ENCODE results near the gene TRPM4.

- TF ChIP-seq CTCF (conservative IDR thresholded peaks at IDR 0.05; ENCODE audit: low read depth in 2 of 2) (no peak), POLR2AphosphoS5 (IDR thresholded peaks at IDR 0.05; ENCODE audit: low read depth) (peak; percentile 69)
These were observed 14.7 kb upstream of the TRPM4 start for GRCh38 chr19:49142866-49143335.
